GM23338 (cell line): ENCODE data around the gene SUSD3. TPM values are rescaled to one million over a fixed set of nuclear protein-coding genes. Genes with fewer than 3 reads are reported as not detected.

ENCODE experiments used
- ATAC-seq: fragments of 200-7000 bp; cut with Tn5 transposase; 3 replicates; pipeline ENCODE4 v1.9.1; 2020
- DNase-seq: peaks from one replicate; pipeline ENCODE4 v3.0.0-alpha.2; 2015; ENCODE audit warnings: low spot score
- H2AFZ ChIP-seq: fragments of 200-600 bp; sonication (generic); 2 replicates; pipeline ENCODE4 v1.8.0; 2016; ENCODE audit warnings: antibody characterized with exemption, mild to moderate bottlenecking, moderate library complexity
- H3F3A ChIP-seq: fragments of 200-600 bp; sonication (generic); replicated peaks from 2 replicates; pipeline ENCODE4 v1.8.0; 2017; ENCODE audit warnings: antibody characterized with exemption, mixed run types, low read depth
- H3K27ac ChIP-seq: fragments of 200-600 bp; sonication (generic); 2 replicates; pipeline ENCODE4 v1.6.1; 2016; ENCODE audit warnings: low read depth
- H3K27me3 ChIP-seq: fragments of 200-600 bp; sonication (generic); 2 replicates; pipeline ENCODE4 v1.8.0; 2016; ENCODE audit warnings: mild to moderate bottlenecking, mixed run types, moderate library complexity; ENCODE audit not compliant: insufficient read depth
- H3K36me3 ChIP-seq: fragments of 200-600 bp; sonication (generic); 2 replicates; pipeline ENCODE4 v1.8.0; 2016; ENCODE audit warnings: mild to moderate bottlenecking; ENCODE audit not compliant: insufficient read depth
- H3K4me1 ChIP-seq: fragments of 200-600 bp; sonication (generic); 2 replicates; pipeline ENCODE4 v1.8.0; 2016; ENCODE audit warnings: mild to moderate bottlenecking, moderate library complexity; ENCODE audit not compliant: insufficient read depth
- H3K4me2 ChIP-seq: fragments of 200-600 bp; sonication (generic); 2 replicates; pipeline ENCODE4 v1.7.1; 2017; ENCODE audit warnings: mixed run types
- H3K4me3 ChIP-seq: fragments of 200-600 bp; sonication (generic); 2 replicates; pipeline ENCODE4 v1.6.1; 2016; ENCODE audit warnings: mixed run types
- H3K79me2 ChIP-seq: fragments of 200-600 bp; sonication (generic); replicated peaks from 2 replicates; pipeline ENCODE4 v1.8.0; 2017; ENCODE audit warnings: mild to moderate bottlenecking; ENCODE audit not compliant: insufficient read depth
- H3K9me2 ChIP-seq: fragments of 200-600 bp; sonication (generic); 2 replicates; pipeline ENCODE4 v1.8.0; 2017; ENCODE audit not compliant: insufficient read depth
- H4K20me1 ChIP-seq: fragments of 200-600 bp; sonication (generic); replicated peaks from 2 replicates; pipeline ENCODE4 v1.8.0; 2017; ENCODE audit warnings: mild to moderate bottlenecking; ENCODE audit not compliant: insufficient read depth
- H3K27ac Mint-ChIP-seq: 2 replicates; pipeline ENCODE4 v1.8.0; 2020; ENCODE audit warnings: inconsistent platforms, mild to moderate bottlenecking, moderate library complexity, mixed read lengths
- H3K27me3 Mint-ChIP-seq: 3 replicates; pipeline ENCODE4 v1.8.0; 2022; ENCODE audit warnings: low read depth, mild to moderate bottlenecking, moderate library complexity, mixed read lengths, inconsistent platforms; ENCODE audit not compliant: insufficient read depth, poor library complexity
- H3K36me3 Mint-ChIP-seq: 3 replicates; pipeline ENCODE4 v1.8.0; 2021; ENCODE audit warnings: low read depth, mild to moderate bottlenecking, inconsistent platforms, moderate library complexity, mixed read lengths
- H3K4me1 Mint-ChIP-seq: 3 replicates; pipeline ENCODE4 v1.8.0; 2020; ENCODE audit warnings: mild to moderate bottlenecking, inconsistent platforms, mixed read lengths
- H3K4me3 Mint-ChIP-seq: 3 replicates; pipeline ENCODE4 v1.8.0; 2021; ENCODE audit warnings: moderate library complexity, mild to moderate bottlenecking, inconsistent platforms, mixed read lengths
- H3K9me3 Mint-ChIP-seq: 3 replicates; pipeline ENCODE4 v1.8.0; 2020; ENCODE audit warnings: moderate library complexity, mild to moderate bottlenecking, inconsistent platforms, mixed read lengths
- CREB1 ChIP-seq: fragments of 250-450 bp; sonication (Bioruptor Pico); IDR thresholded peaks from 2 replicates; pipeline ENCODE4 v1.5.0; 2020; ENCODE audit warnings: low read depth, mild to moderate bottlenecking, moderate library complexity
- POLR2AphosphoS5 ChIP-seq: IDR thresholded peaks from 2 replicates; pipeline ENCODE4 v1.6.1; 2016; ENCODE audit warnings: antibody characterized with exemption, low read depth
- STAT1 ChIP-seq: IDR thresholded peaks from one replicate; pipeline ENCODE4 v1.6.1; 2016; ENCODE audit warnings: antibody characterized with exemption; ENCODE audit not compliant: unreplicated experiment
- ZNF114 ChIP-seq: fragments of 250-450 bp; sonication (Bioruptor Pico); IDR thresholded peaks from 2 replicates; pipeline ENCODE4 v1.5.0; 2020; ENCODE audit warnings: mild to moderate bottlenecking, moderate library complexity
- ZNF331 ChIP-seq: fragments of 250-450 bp; sonication (Bioruptor Pico); IDR thresholded peaks from 2 replicates; pipeline ENCODE4 v1.5.0; 2020; ENCODE audit warnings: low read depth, mild to moderate bottlenecking, moderate library complexity
- polyA plus RNA-seq: library from polyadenylated mRNA; unstranded; fragments of >200 nt; fragmentation: Nextera tagmentation; extraction: Ambion mirVana; gene quantifications from 2 replicates; pipeline ENCODE4 v1.2.1, GENCODE V29; 2016
- total RNA-seq: library from RNA; depleted of rRNA; stranded (reverse); fragments of >200 nt; shearing (Covaris generic); gene quantifications from 2 replicates; pipeline ENCODE4 v1.2.3, GENCODE V29; 2014
- TF ChIP-seq, protein P1 (sequence below): IDR thresholded peaks from one replicate; pipeline ENCODE4 v1.6.1; 2018; ENCODE audit warnings: antibody characterized with exemption; ENCODE audit not compliant: unreplicated experiment
- TF ChIP-seq, protein P2 (sequence below): IDR thresholded peaks from 2 replicates; pipeline ENCODE4 v1.6.1; 2016; ENCODE audit warnings: antibody characterized with exemption
- TF ChIP-seq, protein P3 (sequence below), 2 experiments: fragments of 200-600 bp in 1 of 2; sonication (generic) in 1 of 2; conservative IDR thresholded peaks; 2 replicates each; pipeline versions ENCODE4 v1.5.1 to v1.6.1; 2016 to 2017; ENCODE audit warnings: antibody characterized with exemption in 2 of 2, low read depth in 2 of 2, mild to moderate bottlenecking in 2 of 2, moderate library complexity in 1 of 2

Gene SUSD3
- total and polyA plus RNA-seq, 2 experiments from 2014 or later = 6.9 to 20.1 TPM

DNA sequence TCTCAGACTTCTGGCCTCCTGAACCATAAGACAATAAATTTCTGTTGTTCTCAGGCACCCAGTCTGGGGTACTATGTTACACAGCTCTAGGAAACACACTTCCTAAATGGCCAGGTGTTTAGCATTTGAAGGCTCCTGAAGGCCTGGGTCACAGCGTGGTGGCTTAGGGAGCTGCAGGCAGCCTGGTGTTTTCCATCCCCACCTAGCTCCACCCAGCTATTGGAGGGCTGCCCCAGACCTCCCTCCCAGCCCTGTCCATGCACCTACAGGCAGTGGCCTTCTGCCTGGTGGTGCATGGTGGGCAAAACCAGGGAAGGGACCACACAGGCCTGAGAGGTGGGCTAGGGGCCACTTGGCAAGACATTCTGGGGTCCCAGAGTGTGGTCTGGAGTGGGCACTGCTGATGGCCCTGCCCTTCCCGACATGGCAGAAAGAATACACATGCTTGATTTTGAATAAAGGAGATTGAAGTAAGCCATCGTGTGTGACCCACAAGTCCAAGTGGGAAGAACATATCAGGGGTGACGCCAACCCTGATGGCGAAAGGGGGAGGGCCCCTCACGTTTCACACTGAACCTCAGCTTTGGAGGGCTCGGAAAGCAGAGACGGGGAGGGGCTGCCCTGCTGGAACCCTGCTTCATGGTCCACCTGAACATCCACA lies 1.3 kb upstream of the SUSD3 start (continued):
- TF ChIP-seq, protein P1, sequence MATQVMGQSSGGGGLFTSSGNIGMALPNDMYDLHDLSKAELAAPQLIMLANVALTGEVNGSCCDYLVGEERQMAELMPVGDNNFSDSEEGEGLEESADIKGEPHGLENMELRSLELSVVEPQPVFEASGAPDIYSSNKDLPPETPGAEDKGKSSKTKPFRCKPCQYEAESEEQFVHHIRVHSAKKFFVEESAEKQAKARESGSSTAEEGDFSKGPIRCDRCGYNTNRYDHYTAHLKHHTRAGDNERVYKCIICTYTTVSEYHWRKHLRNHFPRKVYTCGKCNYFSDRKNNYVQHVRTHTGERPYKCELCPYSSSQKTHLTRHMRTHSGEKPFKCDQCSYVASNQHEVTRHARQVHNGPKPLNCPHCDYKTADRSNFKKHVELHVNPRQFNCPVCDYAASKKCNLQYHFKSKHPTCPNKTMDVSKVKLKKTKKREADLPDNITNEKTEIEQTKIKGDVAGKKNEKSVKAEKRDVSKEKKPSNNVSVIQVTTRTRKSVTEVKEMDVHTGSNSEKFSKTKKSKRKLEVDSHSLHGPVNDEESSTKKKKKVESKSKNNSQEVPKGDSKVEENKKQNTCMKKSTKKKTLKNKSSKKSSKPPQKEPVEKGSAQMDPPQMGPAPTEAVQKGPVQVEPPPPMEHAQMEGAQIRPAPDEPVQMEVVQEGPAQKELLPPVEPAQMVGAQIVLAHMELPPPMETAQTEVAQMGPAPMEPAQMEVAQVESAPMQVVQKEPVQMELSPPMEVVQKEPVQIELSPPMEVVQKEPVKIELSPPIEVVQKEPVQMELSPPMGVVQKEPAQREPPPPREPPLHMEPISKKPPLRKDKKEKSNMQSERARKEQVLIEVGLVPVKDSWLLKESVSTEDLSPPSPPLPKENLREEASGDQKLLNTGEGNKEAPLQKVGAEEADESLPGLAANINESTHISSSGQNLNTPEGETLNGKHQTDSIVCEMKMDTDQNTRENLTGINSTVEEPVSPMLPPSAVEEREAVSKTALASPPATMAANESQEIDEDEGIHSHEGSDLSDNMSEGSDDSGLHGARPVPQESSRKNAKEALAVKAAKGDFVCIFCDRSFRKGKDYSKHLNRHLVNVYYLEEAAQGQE = no peak
- no peak for TF ChIP-seq ZNF331 (CRISPR knock-in tag)
- TF ChIP-seq, protein P2, sequence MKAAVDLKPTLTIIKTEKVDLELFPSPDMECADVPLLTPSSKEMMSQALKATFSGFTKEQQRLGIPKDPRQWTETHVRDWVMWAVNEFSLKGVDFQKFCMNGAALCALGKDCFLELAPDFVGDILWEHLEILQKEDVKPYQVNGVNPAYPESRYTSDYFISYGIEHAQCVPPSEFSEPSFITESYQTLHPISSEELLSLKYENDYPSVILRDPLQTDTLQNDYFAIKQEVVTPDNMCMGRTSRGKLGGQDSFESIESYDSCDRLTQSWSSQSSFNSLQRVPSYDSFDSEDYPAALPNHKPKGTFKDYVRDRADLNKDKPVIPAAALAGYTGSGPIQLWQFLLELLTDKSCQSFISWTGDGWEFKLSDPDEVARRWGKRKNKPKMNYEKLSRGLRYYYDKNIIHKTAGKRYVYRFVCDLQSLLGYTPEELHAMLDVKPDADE = no peak
- TF ChIP-seq, protein P3, sequence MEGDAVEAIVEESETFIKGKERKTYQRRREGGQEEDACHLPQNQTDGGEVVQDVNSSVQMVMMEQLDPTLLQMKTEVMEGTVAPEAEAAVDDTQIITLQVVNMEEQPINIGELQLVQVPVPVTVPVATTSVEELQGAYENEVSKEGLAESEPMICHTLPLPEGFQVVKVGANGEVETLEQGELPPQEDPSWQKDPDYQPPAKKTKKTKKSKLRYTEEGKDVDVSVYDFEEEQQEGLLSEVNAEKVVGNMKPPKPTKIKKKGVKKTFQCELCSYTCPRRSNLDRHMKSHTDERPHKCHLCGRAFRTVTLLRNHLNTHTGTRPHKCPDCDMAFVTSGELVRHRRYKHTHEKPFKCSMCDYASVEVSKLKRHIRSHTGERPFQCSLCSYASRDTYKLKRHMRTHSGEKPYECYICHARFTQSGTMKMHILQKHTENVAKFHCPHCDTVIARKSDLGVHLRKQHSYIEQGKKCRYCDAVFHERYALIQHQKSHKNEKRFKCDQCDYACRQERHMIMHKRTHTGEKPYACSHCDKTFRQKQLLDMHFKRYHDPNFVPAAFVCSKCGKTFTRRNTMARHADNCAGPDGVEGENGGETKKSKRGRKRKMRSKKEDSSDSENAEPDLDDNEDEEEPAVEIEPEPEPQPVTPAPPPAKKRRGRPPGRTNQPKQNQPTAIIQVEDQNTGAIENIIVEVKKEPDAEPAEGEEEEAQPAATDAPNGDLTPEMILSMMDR (conservative IDR thresholded peaks at IDR 0.05; ENCODE audit: low read depth in 2 of 2) = no peak
- TF ChIP-seq CREB1 (CRISPR knock-in tag) = no peak
- no peak for TF ChIP-seq ZNF114 (CRISPR knock-in tag)
- no peak for TF ChIP-seq POLR2AphosphoS5
- no peak for TF ChIP-seq STAT1

- Histone ChIP-seq H4K20me1 (no peaks in the 10 kb centered on the region), H2AFZ (peak overlapping the region; percentile 93), H3K4me3 (peak overlapping the region; percentile 63; the same call in 1 of the 2 replicates), H3K9me2 (no peaks in the 10 kb centered on the region), H3K4me1 (peaks cover 35% of the 10 kb centered on the region), H3K36me3 (no peaks in the 10 kb centered on the region), H3K4me2 (peak overlapping the region; percentile 75), H3K27ac (no peak overlapping the region), H3K79me2 (no peaks in the 10 kb centered on the region), H3K27me3 (peaks cover 4% of the 10 kb centered on the region), H3F3A (0 out of 2 replicates have a peak, but pooled peaks cover 5% of the 10 kb centered on the region)
- no peaks in the 10 kb centered on the region for H3K36me3 Mint-ChIP-seq
- H3K27ac Mint-ChIP-seq = no peak overlapping the region
- no peaks in the 10 kb centered on the region for H3K9me3 Mint-ChIP-seq
- no peak for ATAC-seq
- peaks cover 43% of the 10 kb centered on the region for H3K4me1 Mint-ChIP-seq
- DNase-seq = no peak
- peak overlapping the region; percentile 59; the same call in 2 of the 3 replicates for H3K4me3 Mint-ChIP-seq
- peaks cover 15% of the 10 kb centered on the region for H3K27me3 Mint-ChIP-seq
- no peak for TF ChIP-seq ZNF331 (CRISPR knock-in tag)
- TF ChIP-seq, protein P1 = no peak
- TF ChIP-seq CREB1 (CRISPR knock-in tag) = no peak
Observed at GRCh38 chr9:93057703-93058354, 672 bp upstream of the SUSD3 start.
